Lower leg skin (tissue), 3 donors: ENCODE results near the gene GRID2.

ENCODE experiments used
- CTCF ChIP-seq, 3 donors: fragments of 450-650 bp; IDR thresholded peaks; one replicate each; pipeline ENCODE4 v1.5.1; 2016; ENCODE audit warnings: antibody characterized with exemption in 3 of 3, mild to moderate bottlenecking in 3 of 3, moderate library complexity in 2 of 3
- POLR2A ChIP-seq, 2 donors: fragments of 450-650 bp; IDR thresholded peaks; one replicate each; pipeline ENCODE4 v1.6.1; 2016 to 2017; ENCODE audit warnings: antibody characterized with exemption in 2 of 2, mild to moderate bottlenecking in 1 of 2, moderate library complexity in 1 of 2

GRCh38 chr4:93700571-93700970 is 1396.8 kb downstream of the GRID2 start:
- TF ChIP-seq CTCF (IDR thresholded peaks at IDR 0.05) (no peak), POLR2A (IDR thresholded peaks at IDR 0.05) (no peak)
